Activated CD4-positive, alpha-beta T cell treated with anti-CD3 and anti-CD28 coated beads, Interleukin-2, amount 10 ng/mL, durations not matched to agents 7 days and 5 days (primary cell): Measurements from ENCODE around the gene RAP1GAP2. TPM values are rescaled to one million over a fixed set of nuclear protein-coding genes. Genes with fewer than 3 reads are reported as not detected.

Experiments used
- CTCF ChIA-PET: fragments of 350-600 bp; sonication (Branson Sonifier 250); formaldehyde crosslinking; loops from one replicate; lab custom pipeline; 2021; ENCODE audit warnings: antibody characterized with exemption; lab: Charles Lee
- POLR2A ChIA-PET: fragments of 350-600 bp; sonication (Branson Sonifier 250); formaldehyde crosslinking; loops from one replicate; lab custom pipeline; 2021; ENCODE audit warnings: antibody characterized with exemption; lab: Charles Lee
- DNase-seq: peaks from one replicate; pipeline ENCODE4 v3.0.0-alpha.2; 2020
- H3K27ac Mint-ChIP-seq: one replicate; pipeline ENCODE4 v1.8.0; 2021; ENCODE audit warnings: mild to moderate bottlenecking, moderate library complexity, mixed read lengths
- H3K27me3 Mint-ChIP-seq: one replicate; pipeline ENCODE4 v1.8.0; 2021; ENCODE audit warnings: mixed read lengths
- H3K36me3 Mint-ChIP-seq: one replicate; pipeline ENCODE4 v1.8.0; 2021; ENCODE audit warnings: low read depth, mixed read lengths
- H3K4me1 Mint-ChIP-seq: one replicate; pipeline ENCODE4 v1.8.0; 2021; ENCODE audit warnings: mixed read lengths
- H3K4me3 Mint-ChIP-seq: one replicate; pipeline ENCODE4 v1.8.0; 2021; ENCODE audit warnings: mild to moderate bottlenecking, moderate library complexity, mixed read lengths
- H3K9me3 Mint-ChIP-seq: one replicate; pipeline ENCODE4 v1.8.0; 2021; ENCODE audit warnings: mixed read lengths
- total RNA-seq, 2 experiments: library from RNA; stranded (reverse); gene quantifications; one replicate each; pipeline ENCODE4 v1.2.3, GENCODE V29; 2021

The RAP1GAP2 gene
- total RNA-seq, 2 experiments from 2014 or later = 27.8 to 37.3 TPM

GRCh38 chr17:3004925-3005324 is 208.7 kb downstream of the RAP1GAP2 start:
- ChIA-PET POLR2A (no interaction called here), CTCF (no interaction called here)
- H3K4me1 Mint-ChIP-seq = peaks cover 4% of the 10 kb centered on the region

GRCh38 chr17:3005696-3006095 is 209.5 kb downstream of the RAP1GAP2 start:
- H3K27me3 Mint-ChIP-seq = no peaks in the 10 kb centered on the region
- POLR2A ChIA-PET = no interaction called here
- H3K36me3 Mint-ChIP-seq = no peaks in the 10 kb centered on the region
- H3K4me3 Mint-ChIP-seq = no peak overlapping the region
- CTCF ChIA-PET = no interaction called here
- no peaks in the 10 kb centered on the region for H3K9me3 Mint-ChIP-seq
- H3K27ac Mint-ChIP-seq = no peak overlapping the region
- no peak for DNase-seq
- H3K4me1 Mint-ChIP-seq = peaks cover 4% of the 10 kb centered on the region

More at GRCh38 chr17:3004925-3005324, 208.7 kb downstream of the RAP1GAP2 start:
- Mint-ChIP-seq H3K9me3 (no peaks in the 10 kb centered on the region), H3K36me3 (no peaks in the 10 kb centered on the region), H3K27me3 (no peaks in the 10 kb centered on the region), H3K4me3 (no peak overlapping the region), H3K27ac (no peak overlapping the region)
- DNase-seq = no peak

DNA sequence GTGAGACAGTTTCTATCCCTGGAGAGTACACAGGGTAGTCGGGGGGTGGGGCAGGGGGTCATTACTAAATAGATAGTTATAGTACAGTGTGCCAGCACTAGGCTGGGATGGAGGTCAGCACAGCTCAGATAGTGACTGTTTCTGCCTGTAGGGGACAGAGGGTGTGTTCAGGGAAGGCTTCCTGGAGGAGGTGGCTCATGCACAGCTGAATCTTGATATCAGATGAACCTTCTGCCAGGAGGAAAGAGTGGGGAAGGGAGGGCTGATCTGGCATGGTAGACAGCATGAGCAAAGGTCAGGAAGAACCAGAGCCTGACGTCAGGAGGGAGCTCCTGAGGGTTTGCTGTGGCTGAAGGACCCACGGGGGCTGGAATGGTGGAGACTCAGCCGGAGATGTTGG is 210.6 kb downstream of the RAP1GAP2 start:
- H3K4me1 Mint-ChIP-seq = peaks cover 4% of the 10 kb centered on the region
- POLR2A ChIA-PET = no interaction called here
- no peaks in the 10 kb centered on the region for H3K27me3 Mint-ChIP-seq
- CTCF ChIA-PET = no interaction called here
- no peak overlapping the region for H3K27ac Mint-ChIP-seq
- no peak for DNase-seq
- H3K9me3 Mint-ChIP-seq = no peaks in the 10 kb centered on the region
- no peak overlapping the region for H3K4me3 Mint-ChIP-seq
- no peaks in the 10 kb centered on the region for H3K36me3 Mint-ChIP-seq

DNA sequence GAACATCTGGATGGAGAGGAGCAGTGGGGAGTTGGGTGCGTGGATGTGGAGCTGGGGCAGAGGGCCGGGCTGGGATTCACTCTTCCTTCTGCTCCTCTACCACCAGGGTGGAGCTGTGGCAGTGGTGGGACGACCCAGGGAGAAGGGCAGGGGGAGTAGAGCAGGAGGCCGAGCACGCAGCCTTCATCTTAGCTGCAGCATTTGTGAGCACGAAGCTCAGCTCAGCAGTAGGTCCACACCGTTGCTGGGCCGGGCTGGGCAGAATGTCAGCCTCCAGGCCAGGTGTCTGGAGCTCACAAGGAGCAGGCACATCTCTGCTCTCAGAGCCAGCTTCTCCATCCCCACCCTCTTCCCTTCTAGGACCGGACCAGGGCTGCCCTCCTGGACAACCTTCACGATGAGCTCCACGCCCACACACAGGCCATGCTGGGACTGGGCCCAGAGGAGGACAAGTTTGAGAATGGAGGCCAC is 211.4 kb downstream of the RAP1GAP2 start:
- CTCF ChIA-PET = no interaction called here
- H3K9me3 Mint-ChIP-seq = no peaks in the 10 kb centered on the region
- H3K4me3 Mint-ChIP-seq = no peak overlapping the region
- H3K27me3 Mint-ChIP-seq = no peaks in the 10 kb centered on the region
- peaks cover 2% of the 10 kb centered on the region for H3K4me1 Mint-ChIP-seq
- H3K36me3 Mint-ChIP-seq = no peaks in the 10 kb centered on the region
- POLR2A ChIA-PET = no interaction called here
- H3K27ac Mint-ChIP-seq = no peak overlapping the region
- no peak for DNase-seq

- CTCF ChIA-PET = no interaction called here
- no peaks in the 10 kb centered on the region for H3K36me3 Mint-ChIP-seq
- DNase-seq = no peak
- H3K4me3 Mint-ChIP-seq = no peak overlapping the region
- H3K4me1 Mint-ChIP-seq = no peaks in the 10 kb centered on the region
- H3K9me3 Mint-ChIP-seq = no peaks in the 10 kb centered on the region
- no peaks in the 10 kb centered on the region for H3K27me3 Mint-ChIP-seq
- POLR2A ChIA-PET = no interaction called here
- H3K27ac Mint-ChIP-seq = no peak overlapping the region
Observed at GRCh38 chr17:3008336-3009288, 212.4 kb downstream of the RAP1GAP2 start.

DNA sequence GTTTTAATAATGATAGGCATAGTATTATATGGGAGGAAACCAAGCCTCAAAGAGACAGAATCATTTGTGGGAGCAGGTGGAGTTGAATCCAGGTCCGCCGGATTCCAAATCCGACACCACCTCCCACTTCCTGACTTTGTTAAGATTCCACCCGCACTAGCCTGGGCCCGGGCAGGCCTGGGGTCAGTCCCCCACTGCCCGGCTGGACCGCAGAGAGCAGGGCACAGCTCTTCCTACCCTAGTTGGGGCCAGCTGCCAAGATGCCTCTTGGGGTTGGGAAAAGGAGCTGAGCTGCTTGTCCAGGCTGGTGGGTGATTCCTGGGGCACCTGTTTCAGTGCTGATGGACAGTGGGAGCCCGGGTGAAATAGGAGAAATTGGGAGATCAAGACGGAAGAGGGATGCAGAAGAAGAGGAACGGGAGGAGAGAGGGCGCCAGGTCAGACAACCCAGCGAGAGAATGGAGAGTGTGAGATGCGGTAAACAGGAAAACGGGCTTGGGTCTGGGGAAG is 213.2 kb downstream of the RAP1GAP2 start:
- CTCF ChIA-PET = no interaction called here
- Mint-ChIP-seq H3K27ac (peak overlapping the region; percentile 25), H3K36me3 (no peaks in the 10 kb centered on the region), H3K4me1 (no peaks in the 10 kb centered on the region), H3K9me3 (no peaks in the 10 kb centered on the region), H3K27me3 (no peaks in the 10 kb centered on the region), H3K4me3 (no peak overlapping the region)
- POLR2A ChIA-PET = no interaction called here
- DNase-seq = no peak

- Mint-ChIP-seq H3K4me1 (no peaks in the 10 kb centered on the region), H3K36me3 (no peaks in the 10 kb centered on the region), H3K27ac (no peak overlapping the region), H3K27me3 (no peaks in the 10 kb centered on the region), H3K4me3 (no peak overlapping the region), H3K9me3 (no peaks in the 10 kb centered on the region)
- no peak for DNase-seq
- ChIA-PET CTCF (interaction anchor here (0.9 to 1.0 kb wide), 2 partner anchors 14 to 163 kb away, joined by 4 read pairs; no protein-coding TSS in a partner anchor), POLR2A (no interaction called here)
Observed at GRCh38 chr17:3011891-3012290, 215.7 kb downstream of the RAP1GAP2 start.

DNA sequence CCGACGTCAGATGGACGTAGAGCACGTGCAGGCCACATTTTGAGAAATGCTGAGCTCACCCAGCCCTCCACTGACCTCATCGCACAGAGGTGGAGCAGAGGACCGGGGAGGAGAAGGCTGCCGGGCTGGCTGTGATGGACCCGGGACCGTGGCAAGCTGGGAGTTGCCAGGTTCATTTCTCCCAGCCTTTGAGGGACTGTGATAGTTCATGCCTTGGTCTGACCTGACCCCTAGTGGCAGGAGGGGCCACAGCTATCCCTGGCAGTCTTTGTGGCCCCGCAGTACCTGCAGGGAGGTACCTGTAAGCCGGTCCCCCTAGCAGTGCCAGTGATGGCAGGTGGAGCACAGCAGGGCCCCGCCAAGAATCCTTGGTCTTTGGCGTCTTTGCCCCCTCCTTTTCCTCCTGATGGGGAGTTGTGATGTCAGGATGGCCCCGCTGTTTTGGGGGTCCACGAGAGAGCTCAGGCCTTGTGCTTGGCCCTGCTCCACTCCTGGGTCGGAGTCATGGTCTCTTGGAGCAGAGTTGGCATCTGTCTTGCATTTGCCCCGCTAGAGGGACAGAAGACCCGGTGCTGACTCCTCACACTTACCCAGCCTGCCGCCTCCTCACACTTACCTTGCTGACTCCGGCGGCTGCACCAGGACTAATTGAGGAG is 216.8 kb downstream of the RAP1GAP2 start:
- no peak overlapping the region for H3K27ac Mint-ChIP-seq
- H3K9me3 Mint-ChIP-seq = no peaks in the 10 kb centered on the region
- ChIA-PET POLR2A (interaction anchor here (0.7 kb wide), 1 partner anchor 380 kb away, joined by 3 read pairs; no protein-coding TSS in a partner anchor), CTCF (interaction anchor here (0.5 to 1.2 kb wide), 6 partner anchors 13 to 1683 kb away, joined by 3 to 5 read pairs (median 4); no protein-coding TSS in a partner anchor)
- H3K4me1 Mint-ChIP-seq = no peaks in the 10 kb centered on the region
- H3K36me3 Mint-ChIP-seq = no peaks in the 10 kb centered on the region
- no peaks in the 10 kb centered on the region for H3K27me3 Mint-ChIP-seq
- no peak overlapping the region for H3K4me3 Mint-ChIP-seq
- DNase-seq = peak; percentile 53

GRCh38 chr17:3015890-3016289 is 219.7 kb downstream of the RAP1GAP2 start:
- CTCF ChIA-PET = interaction anchor here (0.6 kb wide), 1 partner anchor 180 kb away, joined by 3 read pairs; no protein-coding TSS in a partner anchor
- POLR2A ChIA-PET = no interaction called here

GRCh38 chr17:3017936-3018335 is 221.7 kb downstream of the RAP1GAP2 start:
- Mint-ChIP-seq H3K27me3 (no peaks in the 10 kb centered on the region), H3K36me3 (peaks cover 29% of the 10 kb centered on the region), H3K9me3 (peaks cover 11% of the 10 kb centered on the region), H3K4me3 (no peak overlapping the region), H3K4me1 (no peaks in the 10 kb centered on the region), H3K27ac (no peak overlapping the region)
- no peak for DNase-seq
- ChIA-PET POLR2A (no interaction called here), CTCF (no interaction called here)

More at GRCh38 chr17:3015890-3016289, 219.7 kb downstream of the RAP1GAP2 start:
- no peak for DNase-seq
- H3K4me3 Mint-ChIP-seq = no peak overlapping the region
- no peaks in the 10 kb centered on the region for H3K27me3 Mint-ChIP-seq
- no peaks in the 10 kb centered on the region for H3K4me1 Mint-ChIP-seq
- peaks cover 10% of the 10 kb centered on the region for H3K36me3 Mint-ChIP-seq
- no peak overlapping the region for H3K27ac Mint-ChIP-seq
- no peaks in the 10 kb centered on the region for H3K9me3 Mint-ChIP-seq

DNA sequence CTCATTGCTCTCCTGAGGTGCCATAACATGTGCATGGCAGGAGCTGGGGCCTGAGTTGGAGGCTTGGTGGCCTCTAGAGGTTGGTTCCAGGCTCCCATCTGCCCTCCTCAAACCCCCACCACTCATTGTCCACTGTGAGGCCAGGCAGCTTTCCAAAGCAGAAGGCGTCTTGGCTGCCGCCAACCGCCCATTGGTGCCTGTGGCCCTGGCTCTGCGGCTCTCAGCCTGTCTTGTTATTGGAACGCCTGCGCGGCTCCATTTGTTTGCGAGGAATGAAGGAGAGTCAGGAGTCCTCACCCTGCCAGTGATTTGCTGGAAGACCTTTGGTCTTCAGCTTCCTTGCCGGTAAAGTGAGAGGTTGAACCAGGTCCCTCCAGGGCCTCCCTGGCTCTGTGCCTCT is 223.5 kb downstream of the RAP1GAP2 start:
- no peak overlapping the region for H3K27ac Mint-ChIP-seq
- H3K36me3 Mint-ChIP-seq = peaks cover 34% of the 10 kb centered on the region
- ChIA-PET POLR2A (no interaction called here), CTCF (no interaction called here)
- no peak for DNase-seq
- H3K27me3 Mint-ChIP-seq = no peaks in the 10 kb centered on the region
- H3K9me3 Mint-ChIP-seq = peaks cover 24% of the 10 kb centered on the region
- no peak overlapping the region for H3K4me3 Mint-ChIP-seq
- no peaks in the 10 kb centered on the region for H3K4me1 Mint-ChIP-seq

DNA sequence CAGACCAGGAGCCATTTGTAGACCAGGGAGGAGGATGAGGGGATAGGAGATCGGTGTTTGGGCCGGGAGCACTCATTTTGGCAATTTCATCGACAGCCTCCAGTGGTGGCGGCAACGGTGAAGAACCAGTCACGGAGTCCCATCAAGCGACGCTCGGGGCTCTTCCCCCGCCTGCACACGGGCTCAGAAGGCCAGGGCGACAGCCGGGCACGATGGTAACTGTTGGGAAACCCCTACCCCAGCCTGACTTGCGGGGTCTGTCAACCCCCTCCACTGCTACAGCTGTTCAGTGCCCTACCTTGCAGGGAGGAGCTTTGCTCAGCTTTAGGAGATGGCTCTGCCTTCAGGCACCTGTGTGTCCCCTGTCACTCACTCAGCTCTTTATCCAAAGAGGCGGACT is 224.1 kb downstream of the RAP1GAP2 start:
- peaks cover 24% of the 10 kb centered on the region for H3K9me3 Mint-ChIP-seq
- ChIA-PET POLR2A (no interaction called here), CTCF (no interaction called here)
- no peak overlapping the region for H3K4me3 Mint-ChIP-seq
- peaks cover 34% of the 10 kb centered on the region for H3K36me3 Mint-ChIP-seq
- DNase-seq = no peak
- H3K27ac Mint-ChIP-seq = no peak overlapping the region
- H3K4me1 Mint-ChIP-seq = no peaks in the 10 kb centered on the region
- H3K27me3 Mint-ChIP-seq = no peaks in the 10 kb centered on the region

GRCh38 chr17:3022197-3022596 is 226.0 kb downstream of the RAP1GAP2 start:
- H3K4me3 Mint-ChIP-seq = no peak overlapping the region
- H3K27me3 Mint-ChIP-seq = no peaks in the 10 kb centered on the region
- H3K4me1 Mint-ChIP-seq = no peaks in the 10 kb centered on the region
- POLR2A ChIA-PET = no interaction called here
- no peak overlapping the region for H3K27ac Mint-ChIP-seq
- CTCF ChIA-PET = no interaction called here
- peaks cover 24% of the 10 kb centered on the region for H3K9me3 Mint-ChIP-seq
- H3K36me3 Mint-ChIP-seq = peaks cover 34% of the 10 kb centered on the region
- no peak for DNase-seq
